Thymus (tissue), 11 donors: ENCODE data around the gene LENG8. TPM values are rescaled to one million over a fixed set of nuclear protein-coding genes. Genes with fewer than 3 reads are reported as not detected.
A peak's percentile ranks its signal among the peaks of the same experiment; 100 is the strongest.

Source experiments
- DNase-seq, 9 donors: peaks; one replicate each; pipeline ENCODE4 v3.0.0-alpha.2; 2013; ENCODE audit warnings: low spot score in 9 of 9, low read depth in 6 of 9, missing footprints in 1 of 9
- H3K27ac ChIP-seq, 2 donors: one replicate each; pipeline ENCODE4 v1.5.1; 2013; ENCODE audit warnings: control low read depth in 1 of 2, low read depth in 1 of 2, low read length in 1 of 2, mild to moderate bottlenecking in 1 of 2, moderate library complexity in 1 of 2
- H3K27me3 ChIP-seq, 2 donors: one replicate each; pipeline ENCODE4 v1.5.1; 2013; ENCODE audit warnings: low read length in 1 of 2; ENCODE audit not compliant: control insufficient read depth in 2 of 2, insufficient read depth in 1 of 2
- H3K36me3 ChIP-seq, 2 donors: one replicate each; pipeline ENCODE4 v1.5.1; 2013; ENCODE audit warnings: low read length in 1 of 2, mild to moderate bottlenecking in 1 of 2, moderate library complexity in 1 of 2; ENCODE audit not compliant: control insufficient read depth in 2 of 2, insufficient read depth in 2 of 2
- H3K4me1 ChIP-seq, 2 donors: one replicate each; pipeline ENCODE4 v1.5.1; 2013; ENCODE audit warnings: low read length in 2 of 2; ENCODE audit not compliant: control insufficient read depth in 2 of 2, insufficient read depth in 2 of 2
- H3K4me3 ChIP-seq, 2 donors: one replicate each; pipeline ENCODE4 v1.5.1; 2013; ENCODE audit warnings: low read length in 2 of 2, control low read depth in 1 of 2, mild to moderate bottlenecking in 1 of 2
- H3K9me3 ChIP-seq, 2 donors: one replicate each; pipeline ENCODE4 v1.5.1; 2013; ENCODE audit warnings: low read length in 1 of 2, mild to moderate bottlenecking in 1 of 2; ENCODE audit not compliant: control insufficient read depth in 2 of 2, insufficient read depth in 1 of 2
- whole genome bisulfite sequencing: extraction: QIAGEN DNeasy Blood & Tissue Kit; methylation state at CpG from one replicate; pipeline ENCODE4 v1.1.7; 2013; 5-methylcytosine and 5-hydroxymethylcytosine counted together
- polyA plus RNA-seq: library from polyadenylated mRNA; stranded (reverse); fragments of 200-250 nt; gene quantifications from one replicate; pipeline ENCODE4 v1.2.3, GENCODE V29; 2013
- total RNA-seq: library from RNA; stranded (reverse); fragments of 120-200 nt; gene quantifications from one replicate; pipeline ENCODE4 v1.2.4, GENCODE V29; 2013
- donor health status: healthy.

Gene LENG8
- total and polyA plus RNA-seq, 2 donors = 12.7 to 151 TPM

- WGBS = 93% methylated on average over 11 of the region's 11 CpGs
- H3K27me3 ChIP-seq = peaks cover 4 to 52% of the 10 kb centered on the region in 2 donors
- peaks cover 2 to 9% of the 10 kb centered on the region in 2 donors for H3K4me1 ChIP-seq
- DNase-seq = no peak
- no peaks in the 10 kb centered on the region for H3K36me3 ChIP-seq
- H3K9me3 ChIP-seq = peaks cover 0 to 6% of the 10 kb centered on the region in 2 donors
- H3K27ac ChIP-seq = no peak overlapping the region
- no peak overlapping the region for H3K4me3 ChIP-seq
Observed at GRCh38 chr19:54428323-54429175, 20.4 kb upstream of the LENG8 start.

GRCh38 chr19:54429176-54429495, 19.9 kb upstream of the LENG8 start:
- Histone ChIP-seq H3K27ac (no peak overlapping the region), H3K27me3 (peaks cover 4 to 56% of the 10 kb centered on the region in 2 donors), H3K4me1 (peaks cover 2 to 9% of the 10 kb centered on the region in 2 donors), H3K4me3 (no peak overlapping the region), H3K9me3 (peaks cover 0 to 6% of the 10 kb centered on the region in 2 donors), H3K36me3 (no peaks in the 10 kb centered on the region)
- 82% methylated on average over 8 of the region's 8 CpGs for WGBS
- no peak for DNase-seq

DNA sequence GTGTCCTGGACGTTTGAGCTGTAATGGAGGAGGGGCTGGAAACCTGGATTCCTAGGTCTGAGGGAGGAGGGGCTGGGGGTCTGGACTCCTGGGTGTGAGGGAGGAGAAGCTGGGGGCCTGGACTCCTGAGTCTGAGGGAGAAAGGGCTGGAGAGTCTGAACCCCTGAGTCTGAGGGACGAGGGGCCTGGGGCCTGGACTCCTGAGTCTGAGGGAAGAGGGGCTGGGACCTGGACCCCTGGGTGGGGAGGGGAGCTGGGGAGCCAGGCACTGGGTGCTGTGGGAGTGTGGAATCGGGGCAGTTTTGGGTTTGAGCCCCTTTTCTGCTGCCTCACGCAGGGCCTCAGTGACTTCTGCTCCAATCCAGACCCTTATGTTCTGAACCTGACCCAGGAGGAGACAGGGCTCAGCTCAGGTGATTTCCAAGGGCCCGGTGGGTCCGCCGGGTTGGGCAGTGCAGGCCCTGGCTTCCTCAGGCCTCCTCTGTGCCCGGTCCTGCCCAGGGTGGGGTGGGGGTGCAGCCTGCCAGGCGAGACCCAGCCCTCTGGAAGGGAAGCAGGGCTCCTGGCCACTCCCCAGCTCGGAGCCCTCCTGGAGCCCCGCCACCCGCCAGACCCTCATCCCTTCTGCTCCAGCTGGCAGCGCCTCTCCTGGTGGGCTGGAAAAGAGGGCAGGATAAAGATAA, 19.3 kb upstream of the LENG8 start:
- DNase-seq = no peak
- 72% methylated on average over 13 of the region's 13 CpGs for WGBS
- H3K36me3 ChIP-seq = no peaks in the 10 kb centered on the region
- H3K9me3 ChIP-seq = peaks cover 0 to 6% of the 10 kb centered on the region in 2 donors
- peaks cover 4 to 57% of the 10 kb centered on the region in 2 donors for H3K27me3 ChIP-seq
- H3K4me1 ChIP-seq = peaks cover 4 to 12% of the 10 kb centered on the region in 2 donors
- no peak overlapping the region for H3K27ac ChIP-seq
- no peak overlapping the region for H3K4me3 ChIP-seq

DNA sequence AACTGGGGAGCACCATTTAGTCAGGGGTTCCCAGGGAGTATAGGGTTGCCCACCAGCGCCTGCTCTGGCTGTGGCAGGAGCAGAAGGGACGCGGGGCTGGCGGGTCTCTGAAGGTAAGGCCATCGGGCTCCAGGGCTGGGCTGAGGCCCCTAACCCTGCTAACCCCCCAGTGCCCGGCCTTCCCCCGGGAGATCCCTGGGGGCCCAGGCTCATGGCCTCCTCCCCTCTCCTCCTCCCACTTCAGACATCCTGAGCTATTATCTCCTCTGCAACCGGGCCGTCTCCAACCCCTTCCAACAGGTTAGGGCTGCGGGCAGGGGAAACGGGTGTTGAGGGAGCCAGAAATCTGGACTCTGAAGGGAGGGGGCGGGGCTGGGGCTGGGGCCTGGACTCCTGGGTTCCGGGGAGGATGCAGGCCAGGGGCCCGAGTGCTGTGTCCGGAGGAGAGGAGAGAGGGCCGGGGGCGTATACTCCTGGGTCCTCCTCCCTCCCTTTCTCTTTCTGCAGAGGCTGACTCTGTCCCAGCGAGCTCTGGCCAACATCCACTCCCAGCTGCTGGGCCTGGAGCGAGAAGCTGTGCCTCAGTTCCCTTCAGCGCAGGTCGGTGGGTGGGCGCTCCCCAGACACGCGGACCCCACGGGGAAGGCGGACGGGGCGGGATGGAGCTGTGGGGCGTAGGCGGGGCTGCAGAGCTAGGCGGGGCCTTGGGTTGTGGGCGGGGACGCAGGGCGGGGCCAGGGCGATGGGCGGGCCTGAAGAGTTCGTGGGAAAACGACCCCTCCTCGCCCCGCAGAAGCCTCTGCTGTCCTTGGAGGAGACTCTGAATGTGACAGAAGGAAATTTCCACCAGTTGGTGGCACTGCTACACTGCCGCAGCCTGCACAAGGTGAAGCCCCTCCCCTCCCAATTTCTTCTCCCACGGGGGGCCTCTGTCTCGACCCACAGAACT, 18.4 kb upstream of the LENG8 start:
- Histone ChIP-seq H3K4me3 (peak overlapping the region in 1 of 2 donors; percentile 8), H3K9me3 (peaks cover 0 to 6% of the 10 kb centered on the region in 2 donors), H3K36me3 (no peaks in the 10 kb centered on the region), H3K27ac (no peak overlapping the region), H3K27me3 (peaks cover 4 to 58% of the 10 kb centered on the region in 2 donors), H3K4me1 (peaks cover 6 to 20% of the 10 kb centered on the region in 2 donors)
- 7% methylated on average over 43 of the region's 43 CpGs for WGBS
- peak in 5 of 9 donors; percentile 26 to 67 (median 58) for DNase-seq

- H3K4me1 ChIP-seq = peaks cover 6 to 20% of the 10 kb centered on the region in 2 donors
- H3K36me3 ChIP-seq = no peaks in the 10 kb centered on the region
- H3K4me3 ChIP-seq = no peak overlapping the region
- 59% methylated on average over 11 of the region's 11 CpGs for WGBS
- peaks cover 0 to 6% of the 10 kb centered on the region in 2 donors for H3K9me3 ChIP-seq
- no peak for DNase-seq
- peaks cover 4 to 54% of the 10 kb centered on the region in 2 donors for H3K27me3 ChIP-seq
- no peak overlapping the region for H3K27ac ChIP-seq
Observed at GRCh38 chr19:54431255-54431838, 17.7 kb upstream of the LENG8 start.

GRCh38 chr19:54432144-54432738, 16.8 kb upstream of the LENG8 start:
- Histone ChIP-seq H3K27ac (no peak overlapping the region), H3K27me3 (peaks cover 4 to 50% of the 10 kb centered on the region in 2 donors), H3K9me3 (peaks cover 0 to 6% of the 10 kb centered on the region in 2 donors), H3K4me1 (peaks cover 6 to 20% of the 10 kb centered on the region in 2 donors), H3K36me3 (no peaks in the 10 kb centered on the region), H3K4me3 (no peak overlapping the region)
- WGBS = 85% methylated on average over 10 of the region's 10 CpGs
- no peak for DNase-seq

DNA sequence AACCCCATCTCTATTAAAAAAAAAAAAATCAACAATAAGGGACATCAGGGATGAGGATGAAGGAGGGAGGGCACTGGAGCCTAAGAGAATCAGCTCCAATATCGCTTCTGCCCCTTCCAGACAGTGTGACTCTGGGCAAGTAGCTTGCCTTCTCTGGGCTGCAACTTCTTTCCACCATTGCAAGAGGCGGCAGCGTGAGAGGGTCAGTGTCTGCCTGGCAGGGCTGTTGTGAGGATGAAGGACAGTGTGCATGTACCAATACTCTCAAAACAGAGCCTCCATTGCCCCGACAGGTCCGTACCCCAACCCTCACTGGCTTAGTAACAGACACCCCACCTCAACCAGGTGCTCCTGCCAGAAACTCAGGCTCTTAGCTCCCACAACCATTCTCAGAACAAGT, 15.3 kb upstream of the LENG8 start:
- peaks cover 6 to 20% of the 10 kb centered on the region in 2 donors for H3K4me1 ChIP-seq
- no peak overlapping the region for H3K27ac ChIP-seq
- no peak overlapping the region for H3K4me3 ChIP-seq
- H3K27me3 ChIP-seq = peaks cover 4 to 45% of the 10 kb centered on the region in 2 donors
- WGBS = 97% methylated on average over 5 of the region's 5 CpGs
- no peaks in the 10 kb centered on the region for H3K36me3 ChIP-seq
- peaks cover 0 to 6% of the 10 kb centered on the region in 2 donors for H3K9me3 ChIP-seq
- no peak for DNase-seq

DNA sequence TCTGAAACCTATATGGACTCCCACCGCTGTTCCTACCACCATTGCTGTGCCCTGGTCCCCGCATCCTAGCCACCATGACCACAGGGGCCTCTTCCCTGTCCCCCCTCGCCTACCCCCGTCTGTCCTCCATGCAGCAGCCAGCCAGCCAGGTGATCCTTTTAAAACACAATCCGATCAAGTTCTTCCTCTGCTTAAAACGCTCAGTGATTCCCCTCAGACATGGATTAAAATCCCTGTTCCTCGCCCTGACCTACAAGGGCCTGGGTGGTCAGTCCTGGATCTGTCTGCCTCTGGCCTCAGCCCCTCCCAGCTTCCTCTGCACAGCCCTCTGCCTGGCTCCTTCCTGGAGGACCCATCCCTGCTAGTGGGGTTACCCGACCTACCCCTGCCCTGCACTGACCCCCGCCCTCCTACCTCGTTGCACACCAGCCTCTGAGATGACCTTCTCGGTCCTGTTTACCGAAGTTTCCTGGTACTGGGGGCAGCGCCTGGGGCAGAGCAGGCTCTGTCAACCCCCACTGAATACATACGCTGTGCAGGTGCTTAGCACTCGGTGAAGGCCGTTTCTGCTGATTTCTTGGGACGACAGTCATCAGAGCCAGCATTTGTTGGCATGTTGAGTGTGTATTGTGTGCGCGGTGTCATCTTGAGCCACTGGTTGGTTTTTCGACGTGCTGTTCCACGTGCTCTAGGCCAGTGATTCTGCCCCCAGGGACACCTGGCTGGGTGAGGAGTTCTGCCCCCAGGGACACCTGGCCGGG, 14.7 kb upstream of the LENG8 start:
- no peak for DNase-seq
- no peak overlapping the region for H3K27ac ChIP-seq
- peaks cover 6 to 20% of the 10 kb centered on the region in 2 donors for H3K4me1 ChIP-seq
- peaks cover 4 to 39% of the 10 kb centered on the region in 2 donors for H3K27me3 ChIP-seq
- peaks cover 0 to 6% of the 10 kb centered on the region in 2 donors for H3K9me3 ChIP-seq
- 68% methylated on average over 23 of the region's 23 CpGs for WGBS
- H3K36me3 ChIP-seq = no peaks in the 10 kb centered on the region
- H3K4me3 ChIP-seq = no peak overlapping the region
